Mesangial cell (primary cell): ENCODE measurements around the gene ATG2A. TPM values are rescaled to one million over a fixed set of nuclear protein-coding genes. Genes with fewer than 3 reads are reported as not detected.

ENCODE experiments used
- total RNA-seq: library from RNA; depleted of rRNA; stranded (reverse); fragments of >200 nt; gene quantifications from 2 replicates; pipeline ENCODE4 v1.2.3, GENCODE V29; 2015

The ATG2A gene
- total RNA-seq: 27.2 and 29.9 TPM in 2 replicates

DNA sequence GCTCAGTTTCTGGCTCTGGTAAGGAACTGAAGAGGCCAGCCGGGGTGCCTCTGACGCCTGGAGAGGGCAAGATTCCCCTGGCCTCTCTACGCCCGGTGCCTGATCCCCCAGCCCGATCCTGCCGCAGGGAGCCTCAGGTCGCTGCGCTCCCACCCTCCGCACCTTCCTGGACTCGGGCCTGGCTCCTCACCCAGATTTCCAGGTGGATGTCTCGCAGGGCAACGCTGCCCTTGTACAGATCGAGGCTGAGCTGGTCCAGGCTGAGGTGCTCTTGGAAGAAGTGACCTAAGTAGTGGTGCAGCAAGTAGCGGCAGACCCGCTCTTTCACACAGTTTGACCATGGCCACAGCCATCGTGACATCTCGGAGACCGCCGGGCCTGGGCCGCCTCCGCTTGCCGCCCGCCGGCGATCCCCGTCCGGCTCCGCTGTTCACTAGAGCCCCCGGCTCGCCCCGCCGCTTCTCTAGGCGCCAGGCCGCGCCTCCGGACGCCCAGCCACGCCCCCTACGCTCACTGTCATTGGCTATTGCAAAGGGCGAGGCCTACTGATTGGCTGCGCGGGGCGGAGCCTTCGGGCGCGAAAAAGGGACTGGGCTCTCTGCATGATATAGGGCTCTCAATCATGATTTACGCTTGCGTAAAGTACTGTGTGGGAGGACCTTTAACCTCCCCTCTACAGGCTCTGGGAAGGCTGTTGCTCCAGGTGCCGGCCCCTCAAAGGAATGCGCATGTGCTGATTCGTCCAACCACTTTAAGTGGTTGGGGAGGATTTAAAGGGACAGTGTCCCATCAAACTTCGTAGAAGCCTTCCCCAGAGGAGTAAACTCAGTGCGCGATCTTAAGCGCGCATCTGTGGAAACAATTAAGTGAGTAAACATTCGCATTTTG is at the start of gene ATG2A:
ATG2A (minus strand) TSS at position 435 of the 888 bp plus-strand sequence; CDS start at position 361, 74 bp downstream.

DNA sequence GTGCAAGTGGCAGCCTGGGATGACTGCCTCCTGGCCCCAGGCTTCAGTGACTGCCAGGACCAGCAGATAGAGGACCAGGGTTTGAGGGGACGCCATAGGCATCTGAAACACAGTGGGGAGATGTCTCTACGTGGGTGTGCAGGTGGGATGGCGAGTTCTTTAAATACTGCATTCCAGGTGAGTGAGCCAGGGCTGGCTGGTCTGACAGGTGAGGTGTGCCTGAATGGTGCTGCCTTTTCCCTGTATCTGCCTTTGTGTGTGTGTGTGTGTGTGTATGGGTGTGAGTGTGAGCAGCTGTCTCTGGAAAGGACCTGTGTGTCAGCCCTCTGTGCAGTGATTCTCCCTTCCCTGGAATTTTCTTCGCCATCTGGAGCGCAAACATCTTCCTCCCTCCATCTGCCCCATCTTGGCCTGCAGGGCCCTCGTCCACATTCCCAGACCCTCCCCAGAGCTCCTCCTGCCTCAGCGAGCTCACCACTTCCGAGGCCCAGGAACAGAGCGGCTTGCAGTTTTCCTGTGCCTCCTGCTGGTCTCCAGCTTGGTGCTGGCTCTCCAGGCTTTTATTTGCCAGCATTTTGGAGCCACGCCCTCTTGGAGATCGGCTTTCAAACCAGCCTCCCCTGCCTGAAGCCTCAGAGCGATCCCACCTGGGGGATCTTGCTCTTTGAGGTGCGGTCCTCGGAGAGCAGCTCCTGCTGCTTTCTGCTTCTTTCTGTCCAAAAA is 18.5 kb upstream of the ATG2A start, which contains the start of gene GPHA2:
GPHA2 (minus strand) TSS at position 535 of the 723 bp plus-strand sequence; CDS start at position 102, 433 bp downstream.

GRCh38 chr11:64923944-64924909 is 7.2 kb upstream of the ATG2A start, which contains the start of gene PPP2R5B:
Gene PPP2R5B (plus strand): TSS chr11:64924689. CDS start chr11:64925735, 1,046 bp downstream.

GRCh38 chr11:64878494-64879243 is 38.3 kb downstream of the ATG2A start, which contains the start of gene EHD1:
Gene EHD1 (minus strand): TSS chr11:64878621. CDS start chr11:64878464, 157 bp downstream.

Other genes with a start within 250 kb of the ATG2A start
- gene NRXN2, start 194.0 kb downstream of the ATG2A start, total RNA-seq: not detected in 2 replicates
- gene RASGRP2, start 173.1 kb downstream of the ATG2A start, total RNA-seq: 1.3 TPM in 1 of 2 replicates, not detected in the other
- 0.16 and 2.3 TPM in 2 replicates for gene PYGM, start 157.2 kb downstream of the ATG2A start, total RNA-seq
- 160 and 190 TPM in 2 replicates for gene SF1, start 138.7 kb downstream of the ATG2A start, total RNA-seq
- 26.4 and 29.5 TPM in 2 replicates for gene MAP4K2, start 114.0 kb downstream of the ATG2A start, total RNA-seq
- 34.2 and 34.9 TPM in 2 replicates for gene MEN1, start 106.7 kb downstream of the ATG2A start, total RNA-seq
- gene CDC42BPG, start 72.6 kb downstream of the ATG2A start, total RNA-seq: 2.1 and 10.1 TPM in 2 replicates
- gene EHD1, start 38.6 kb downstream of the ATG2A start, total RNA-seq: 109 and 125 TPM in 2 replicates
- 14.3 and 24.8 TPM in 2 replicates for gene PPP2R5B, start 7.5 kb upstream of the ATG2A start, total RNA-seq
- not detected in 2 replicates for gene GPHA2, start 18.7 kb upstream of the ATG2A start, total RNA-seq
- not detected in 2 replicates for gene MAJIN, start 54.9 kb upstream of the ATG2A start, total RNA-seq
- 0.65 and 1.3 TPM in 2 replicates for gene BATF2, start 79.8 kb upstream of the ATG2A start, total RNA-seq
- 183 and 212 TPM in 2 replicates for gene ARL2, start 97.0 kb upstream of the ATG2A start, total RNA-seq
- gene SNX15, start 110.2 kb upstream of the ATG2A start, total RNA-seq: 18.9 and 25.1 TPM in 2 replicates
- 20.3 and 39.6 TPM in 2 replicates for gene SAC3D1, start 124.0 kb upstream of the ATG2A start, total RNA-seq
- 18.1 and 36.8 TPM in 2 replicates for gene NAALADL1, start 141.3 kb upstream of the ATG2A start, total RNA-seq
- gene CDCA5, start 166.8 kb upstream of the ATG2A start, total RNA-seq: 2.8 and 31.4 TPM in 2 replicates
- 67.4 and 68.3 TPM in 2 replicates for gene ZFPL1, start 167.0 kb upstream of the ATG2A start, total RNA-seq
- 162 and 269 TPM in 2 replicates for gene VPS51, start 179.0 kb upstream of the ATG2A start, total RNA-seq
- 33.1 and 114 TPM in 2 replicates for gene TM7SF2, start 194.7 kb upstream of the ATG2A start, total RNA-seq
- 20.2 and 20.5 TPM in 2 replicates for gene ZNHIT2, start 200.5 kb upstream of the ATG2A start, total RNA-seq
- 376 and 394 TPM in 2 replicates for gene FAU, start 204.9 kb upstream of the ATG2A start, total RNA-seq
- 56.3 and 84.7 TPM in 2 replicates for gene MRPL49, start 205.1 kb upstream of the ATG2A start, total RNA-seq
- 19.7 and 21.0 TPM in 2 replicates for gene SYVN1, start 217.3 kb upstream of the ATG2A start, total RNA-seq